Measurements from ENCODE around the gene SCGN. TPM values are rescaled to one million over a fixed set of nuclear protein-coding genes. Genes with fewer than 3 reads are reported as not detected.

Gene SCGN
- total RNA-seq, 2 experiments from 2014 or later = not detected

DNA sequence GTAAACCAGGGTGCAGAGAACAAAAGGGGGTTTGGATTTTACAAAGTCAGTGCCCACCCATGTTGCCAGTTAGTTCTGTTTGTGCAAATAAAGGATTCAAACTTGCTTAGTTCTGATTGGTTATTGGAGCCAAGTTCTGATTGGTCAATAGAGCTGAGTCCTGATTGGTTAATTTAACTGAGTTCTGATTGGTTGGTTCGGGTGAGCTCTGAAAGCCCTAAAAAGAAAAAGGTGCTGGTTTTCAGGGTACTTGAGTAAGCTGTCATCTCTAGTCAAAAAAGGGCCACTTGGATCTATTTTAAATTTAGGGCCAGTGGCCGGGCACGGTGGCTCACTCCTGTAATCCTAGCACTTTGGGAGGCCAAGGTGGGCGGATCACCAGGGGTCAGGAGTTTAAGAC lies 47.6 kb downstream of the SCGN start:
- peaks cover 21% of the 10 kb centered on the region for H3K27me3 Mint-ChIP-seq
- POLR2A ChIA-PET = no interaction called here
- no peaks in the 10 kb centered on the region for H3K36me3 Mint-ChIP-seq (ENCODE audit: low read depth)
- no peaks in the 10 kb centered on the region for H3K4me1 Mint-ChIP-seq
- no peak overlapping the region for H3K4me3 Mint-ChIP-seq
- H3K27ac Mint-ChIP-seq = no peak overlapping the region
- H3K9me3 Mint-ChIP-seq = no peaks in the 10 kb centered on the region
- DNase-seq = no peak
- CTCF ChIA-PET = no interaction called here

DNA sequence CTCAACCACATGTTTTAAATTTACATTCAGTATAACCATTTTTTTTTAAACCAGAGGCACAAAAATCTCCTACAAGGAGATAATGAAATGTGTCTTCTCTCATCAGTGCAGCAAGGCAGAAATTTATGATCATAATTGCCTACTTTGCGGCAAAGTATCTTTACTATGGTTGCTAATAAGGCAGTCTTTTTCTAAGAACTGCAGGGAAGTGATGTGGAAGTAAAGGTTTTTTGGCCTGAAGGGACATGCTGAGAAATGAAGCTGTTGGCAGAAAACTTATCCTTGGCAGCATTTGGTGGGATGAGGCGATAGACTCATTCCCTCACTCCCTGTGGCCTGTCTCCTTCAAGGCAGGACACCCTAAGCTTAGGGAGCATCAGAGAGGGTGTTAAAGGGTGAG lies 48.7 kb downstream of the SCGN start:
- Mint-ChIP-seq H3K9me3 (no peaks in the 10 kb centered on the region), H3K36me3 (ENCODE audit: low read depth) (no peaks in the 10 kb centered on the region), H3K4me3 (no peak overlapping the region), H3K27ac (no peak overlapping the region), H3K27me3 (peaks cover 23% of the 10 kb centered on the region), H3K4me1 (no peaks in the 10 kb centered on the region)
- CTCF ChIA-PET = interaction anchor here (0.7 kb wide), 1 partner anchor 219 kb away, joined by 3 read pairs; no protein-coding TSS in a partner anchor
- no peak for DNase-seq
- POLR2A ChIA-PET = no interaction called here

DNA sequence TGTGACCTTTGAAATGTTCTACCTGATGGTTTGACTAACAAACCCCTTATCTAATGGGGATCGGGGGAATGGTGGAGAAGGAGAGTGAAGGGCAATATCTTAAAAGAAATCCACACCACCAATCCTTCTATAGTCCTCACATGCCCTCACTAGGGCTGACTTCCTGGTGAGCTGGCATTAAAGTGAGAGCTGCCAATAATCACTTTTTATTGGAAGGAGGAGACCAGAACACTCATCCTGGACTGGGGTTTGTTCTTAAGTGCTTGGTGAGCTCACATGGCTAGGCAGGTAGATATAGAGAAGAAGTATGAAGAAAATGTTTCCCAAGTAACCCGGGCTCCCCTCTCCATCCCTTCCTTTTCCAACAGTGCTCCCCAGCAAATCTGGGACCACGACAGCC lies 49.8 kb downstream of the SCGN start:
- Mint-ChIP-seq H3K4me3 (no peak overlapping the region), H3K9me3 (no peaks in the 10 kb centered on the region), H3K36me3 (ENCODE audit: low read depth) (no peaks in the 10 kb centered on the region), H3K27ac (no peak overlapping the region), H3K27me3 (peaks cover 18% of the 10 kb centered on the region), H3K4me1 (no peaks in the 10 kb centered on the region)
- CTCF ChIA-PET = interaction anchor here (0.6 kb wide), 1 partner anchor 407 kb away, joined by 4 read pairs; no protein-coding TSS in a partner anchor
- no peak for DNase-seq
- POLR2A ChIA-PET = no interaction called here

DNA sequence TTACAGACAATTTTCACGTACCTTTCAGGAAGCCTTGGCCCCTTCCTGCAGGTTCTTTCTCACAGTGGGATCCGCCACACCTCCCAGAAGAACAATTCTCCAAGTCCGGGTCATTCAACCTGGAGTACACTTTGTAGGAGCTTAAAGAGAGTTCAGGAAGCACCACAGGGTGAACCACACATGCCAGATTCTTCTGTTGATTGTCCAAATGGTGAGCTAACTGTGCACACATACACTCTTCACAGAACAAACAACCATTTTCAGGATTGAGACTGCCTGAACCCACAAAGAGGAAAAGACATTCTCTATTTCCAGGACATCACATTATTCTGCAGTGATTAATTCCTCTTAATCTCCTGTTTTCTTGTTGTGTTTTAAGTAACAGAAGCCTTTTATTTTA lies 51.0 kb downstream of the SCGN start:
- no peaks in the 10 kb centered on the region for H3K4me1 Mint-ChIP-seq
- peaks cover 21% of the 10 kb centered on the region for H3K27me3 Mint-ChIP-seq
- H3K27ac Mint-ChIP-seq = no peak overlapping the region
- POLR2A ChIA-PET = no interaction called here
- CTCF ChIA-PET = interaction anchor here (0.5 to 0.7 kb wide), 2 partner anchors 404 to 844 kb away, joined by 3 read pairs; no protein-coding TSS in a partner anchor
- H3K9me3 Mint-ChIP-seq = no peaks in the 10 kb centered on the region
- H3K4me3 Mint-ChIP-seq = no peak overlapping the region
- no peaks in the 10 kb centered on the region for H3K36me3 Mint-ChIP-seq (ENCODE audit: low read depth)
- no peak for DNase-seq

DNA sequence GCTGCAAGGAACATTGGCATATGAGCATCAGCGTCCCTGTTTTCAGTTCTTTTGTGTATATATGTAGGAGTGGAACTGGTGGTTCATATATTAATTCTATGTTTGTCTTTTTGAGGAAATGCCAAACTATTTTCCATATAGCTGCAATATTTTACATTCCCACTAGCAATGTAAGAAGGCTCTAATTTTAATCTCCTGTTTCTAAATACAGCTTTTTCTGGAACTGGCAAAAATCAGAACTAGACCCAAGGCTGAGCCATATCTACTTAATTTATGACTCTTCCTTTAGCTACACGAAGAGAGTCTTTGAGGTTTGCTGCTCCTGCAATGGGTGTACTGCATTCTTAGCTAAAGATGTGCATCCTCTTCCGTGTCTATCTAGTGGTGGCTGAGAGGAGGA lies 52.0 kb downstream of the SCGN start:
- H3K4me3 Mint-ChIP-seq = no peak overlapping the region
- CTCF ChIA-PET = no interaction called here

DNA sequence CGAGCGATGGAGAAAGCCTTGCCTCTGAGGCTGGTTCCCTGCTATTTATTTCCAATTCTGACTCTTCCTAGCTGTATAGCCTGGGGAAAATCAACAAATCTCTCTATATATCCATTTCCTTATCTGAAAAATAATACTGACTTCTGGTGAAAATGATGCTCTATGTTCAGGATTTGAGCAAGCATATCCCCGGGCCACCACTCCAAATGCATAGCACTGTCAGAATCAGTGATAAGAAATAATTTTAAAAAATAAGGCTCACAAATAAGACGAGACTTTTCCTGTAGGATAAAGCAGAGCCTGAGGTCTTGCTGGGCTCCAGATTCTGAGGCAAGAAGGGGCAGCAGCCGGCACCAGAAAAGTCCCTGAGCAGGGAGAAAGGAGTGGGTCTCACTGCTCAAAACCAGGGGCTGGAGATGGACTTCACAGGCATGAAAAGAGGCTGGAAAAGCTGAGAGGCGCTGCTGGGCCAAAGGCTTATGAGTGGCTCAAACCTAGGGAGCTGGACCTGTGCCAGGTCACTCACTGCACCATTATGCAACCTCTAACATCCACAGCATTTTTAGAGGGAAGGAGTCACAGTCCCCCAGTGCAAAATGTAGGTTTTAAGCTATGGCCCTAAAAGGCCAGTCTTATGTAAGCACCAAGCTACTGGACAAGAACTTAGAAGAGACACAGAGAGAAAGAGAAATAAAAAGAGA lies 54.4 kb downstream of the SCGN start:
- H3K4me3 Mint-ChIP-seq = no peak overlapping the region
- H3K27me3 Mint-ChIP-seq = peaks cover 21% of the 10 kb centered on the region
- no peaks in the 10 kb centered on the region for H3K9me3 Mint-ChIP-seq
- DNase-seq = no peak
- H3K27ac Mint-ChIP-seq = no peak overlapping the region
- ChIA-PET POLR2A (no interaction called here), CTCF (no interaction called here)
- H3K36me3 Mint-ChIP-seq (ENCODE audit: low read depth) = no peaks in the 10 kb centered on the region
- no peaks in the 10 kb centered on the region for H3K4me1 Mint-ChIP-seq

More for the DNA sequence above, 52.0 kb downstream of the SCGN start:
- POLR2A ChIA-PET = no interaction called here
- H3K27me3 Mint-ChIP-seq = peaks cover 21% of the 10 kb centered on the region
- H3K9me3 Mint-ChIP-seq = no peaks in the 10 kb centered on the region
- no peak for DNase-seq
- H3K4me1 Mint-ChIP-seq = no peaks in the 10 kb centered on the region
- no peaks in the 10 kb centered on the region for H3K36me3 Mint-ChIP-seq (ENCODE audit: low read depth)
- H3K27ac Mint-ChIP-seq = no peak overlapping the region

DNA sequence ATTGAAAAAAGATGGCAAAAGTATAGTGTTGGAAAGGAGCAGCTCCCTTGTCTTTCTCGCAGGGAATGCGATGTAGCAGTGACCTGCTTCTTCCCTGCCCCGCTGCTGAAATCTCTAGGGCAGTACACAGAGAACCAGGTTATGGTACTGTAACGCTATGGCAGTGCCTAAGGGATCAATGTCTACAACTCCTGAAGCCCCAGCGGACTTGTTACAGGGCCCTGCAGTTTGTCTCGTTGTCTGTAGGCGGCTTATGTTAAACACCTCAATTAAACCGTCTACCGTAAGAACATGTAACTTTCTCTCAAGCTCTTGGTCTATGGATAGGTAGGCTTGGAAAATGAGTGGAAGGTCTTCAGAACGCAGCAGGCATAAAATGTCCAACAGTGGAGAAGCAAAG lies 57.7 kb downstream of the SCGN start:
- H3K9me3 Mint-ChIP-seq = no peaks in the 10 kb centered on the region
- no peaks in the 10 kb centered on the region for H3K36me3 Mint-ChIP-seq (ENCODE audit: low read depth)
- peaks cover 12% of the 10 kb centered on the region for H3K27me3 Mint-ChIP-seq
- no peak for DNase-seq
- no peak overlapping the region for H3K4me3 Mint-ChIP-seq
- H3K27ac Mint-ChIP-seq = no peak overlapping the region
- H3K4me1 Mint-ChIP-seq = no peaks in the 10 kb centered on the region
- CTCF ChIA-PET = no interaction called here
- POLR2A ChIA-PET = no interaction called here

DNA sequence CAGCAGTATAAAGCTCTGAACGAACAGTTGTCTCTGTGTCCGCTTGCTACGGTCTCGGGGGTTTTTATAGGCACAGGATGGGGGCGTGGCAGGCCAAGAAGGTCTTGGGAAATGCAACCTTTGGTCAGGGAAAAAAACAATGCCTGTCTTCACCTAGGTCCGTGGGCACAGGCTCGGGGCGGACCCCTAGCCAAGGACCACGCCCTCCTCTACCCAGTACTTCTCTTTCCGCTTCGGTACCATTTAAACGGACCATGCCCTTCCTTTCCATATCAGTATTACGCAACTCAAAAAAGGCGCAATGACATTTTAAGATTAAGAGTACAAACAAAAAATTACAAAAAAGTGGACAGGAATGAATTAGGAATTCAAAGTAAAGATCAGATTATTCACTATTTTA lies 58.3 kb downstream of the SCGN start:
- Mint-ChIP-seq H3K36me3 (ENCODE audit: low read depth) (no peaks in the 10 kb centered on the region), H3K27me3 (peaks cover 10% of the 10 kb centered on the region), H3K27ac (no peak overlapping the region), H3K4me1 (no peaks in the 10 kb centered on the region), H3K9me3 (no peaks in the 10 kb centered on the region), H3K4me3 (no peak overlapping the region)
- CTCF ChIA-PET = no interaction called here
- DNase-seq = no peak
- POLR2A ChIA-PET = no interaction called here

DNA sequence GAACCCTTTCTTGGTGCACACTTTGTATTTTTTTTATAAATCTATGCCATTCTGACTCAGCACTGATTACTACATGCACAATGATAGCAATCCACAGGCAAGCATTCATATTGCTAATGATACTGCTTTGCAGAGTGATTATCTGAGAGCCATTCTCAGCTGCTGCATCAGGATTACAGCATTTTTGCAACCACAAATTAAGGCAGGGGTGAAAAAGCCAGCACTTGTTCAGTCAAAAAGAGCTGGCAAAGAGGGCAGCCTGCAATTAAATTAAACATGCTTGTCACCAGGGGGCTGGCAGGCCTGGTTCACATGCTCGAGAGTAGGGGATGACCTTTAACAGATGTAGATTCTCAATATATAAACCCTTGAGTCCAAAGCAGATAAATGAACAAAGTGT lies 61.8 kb downstream of the SCGN start:
- POLR2A ChIA-PET = no interaction called here
- CTCF ChIA-PET = no interaction called here

DNA sequence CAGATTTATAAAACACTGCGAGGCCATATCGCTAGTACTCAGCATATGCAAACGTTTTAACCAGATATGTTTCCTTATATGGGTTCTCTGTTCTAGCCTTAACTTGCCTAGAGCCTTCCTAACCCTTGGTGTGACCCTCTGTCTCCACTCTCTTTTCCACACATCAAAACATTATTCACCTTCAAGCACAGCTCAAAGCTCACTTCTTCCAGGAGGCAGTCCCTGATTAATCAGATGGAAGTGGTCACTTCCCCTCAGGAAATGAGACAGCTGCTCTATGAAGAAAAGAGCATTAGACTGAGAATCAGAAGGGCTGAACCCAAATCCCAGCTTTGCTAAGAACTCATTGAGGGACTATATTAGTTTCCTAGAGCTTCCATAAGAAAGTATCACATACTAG lies 62.8 kb downstream of the SCGN start:
- no peak overlapping the region for H3K27ac Mint-ChIP-seq
- DNase-seq = no peak
- no peak overlapping the region for H3K4me3 Mint-ChIP-seq
- POLR2A ChIA-PET = no interaction called here
- H3K9me3 Mint-ChIP-seq = no peaks in the 10 kb centered on the region
- no peaks in the 10 kb centered on the region for H3K4me1 Mint-ChIP-seq
- peaks cover 1% of the 10 kb centered on the region for H3K27me3 Mint-ChIP-seq
- CTCF ChIA-PET = no interaction called here
- H3K36me3 Mint-ChIP-seq (ENCODE audit: low read depth) = no peaks in the 10 kb centered on the region

More for the DNA sequence above, 61.8 kb downstream of the SCGN start:
- Mint-ChIP-seq H3K4me3 (no peak overlapping the region), H3K36me3 (ENCODE audit: low read depth) (no peaks in the 10 kb centered on the region), H3K4me1 (no peaks in the 10 kb centered on the region), H3K27me3 (peaks cover 1% of the 10 kb centered on the region), H3K9me3 (no peaks in the 10 kb centered on the region), H3K27ac (no peak overlapping the region)
- DNase-seq = no peak

DNA sequence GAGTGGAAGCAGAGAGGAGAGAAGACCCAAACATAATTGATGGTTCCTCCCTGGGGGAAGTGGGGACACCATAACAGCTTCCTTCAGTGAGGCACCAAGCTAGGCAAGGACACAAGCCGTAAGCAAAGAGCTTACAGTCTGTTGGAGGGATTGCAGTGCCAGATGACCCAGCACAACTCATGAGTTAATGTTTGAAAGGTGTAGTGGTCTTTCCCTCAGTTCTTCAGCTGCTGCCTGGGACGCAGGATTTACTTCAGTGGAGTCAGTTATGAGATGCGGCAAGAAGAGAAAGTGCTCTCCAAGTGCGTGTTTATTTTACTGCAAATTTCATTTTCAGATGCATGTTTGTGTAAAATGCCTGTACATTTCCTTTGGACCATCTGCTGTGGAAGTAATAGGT lies 63.8 kb downstream of the SCGN start:
- Mint-ChIP-seq H3K9me3 (no peaks in the 10 kb centered on the region), H3K27ac (no peak overlapping the region), H3K4me3 (no peak overlapping the region), H3K36me3 (ENCODE audit: low read depth) (no peaks in the 10 kb centered on the region), H3K4me1 (peaks cover 2% of the 10 kb centered on the region), H3K27me3 (peaks cover 1% of the 10 kb centered on the region)
- POLR2A ChIA-PET = no interaction called here
- no peak for DNase-seq
- CTCF ChIA-PET = no interaction called here

DNA sequence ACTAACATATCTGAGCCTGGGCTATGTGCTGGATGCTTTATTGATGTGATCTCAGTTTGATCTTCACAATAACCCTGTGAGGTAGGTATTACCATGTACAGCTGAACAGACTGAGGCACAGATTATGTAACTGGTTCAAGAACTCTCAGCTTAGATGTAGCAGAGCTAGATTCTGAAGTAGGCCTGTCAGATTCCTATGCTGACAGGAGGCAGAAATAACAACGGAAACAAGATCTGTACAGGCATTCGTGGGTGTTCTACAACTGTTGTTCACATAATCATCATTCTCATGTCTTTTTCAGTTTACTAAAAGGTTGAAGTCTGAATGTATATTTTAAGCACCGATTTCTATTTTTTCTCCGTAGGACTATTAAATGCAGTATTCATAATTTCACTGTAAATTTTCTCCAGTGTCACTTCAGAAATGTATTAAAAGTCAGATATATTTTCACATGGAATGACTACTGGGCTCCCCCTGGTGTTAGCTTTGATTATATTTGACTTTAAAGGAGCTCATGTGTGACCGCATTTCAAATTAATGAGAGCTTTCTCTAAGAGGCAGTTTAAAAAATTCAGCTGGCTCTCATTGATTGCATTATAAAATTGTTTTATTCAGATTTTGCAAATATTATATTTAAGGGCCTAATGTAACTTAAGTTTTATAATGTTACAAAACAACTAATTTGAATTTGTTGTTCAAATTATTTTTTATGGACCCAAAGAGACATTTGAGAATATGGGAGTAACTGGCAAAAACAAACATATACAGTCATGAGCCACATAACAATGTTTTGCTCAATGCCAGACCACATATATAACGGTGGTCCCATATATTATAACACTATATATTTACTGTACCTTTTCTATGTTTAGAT lies 66.1 kb downstream of the SCGN start:
- ChIA-PET CTCF (interaction anchor here (1.4 kb wide), 1 partner anchor 54 kb away, joined by 3 read pairs; no protein-coding TSS in a partner anchor), POLR2A (no interaction called here)
- Mint-ChIP-seq H3K27ac (no peak overlapping the region), H3K36me3 (ENCODE audit: low read depth) (no peaks in the 10 kb centered on the region), H3K4me1 (peaks cover 2% of the 10 kb centered on the region), H3K9me3 (no peaks in the 10 kb centered on the region), H3K27me3 (peaks cover 9% of the 10 kb centered on the region), H3K4me3 (no peak overlapping the region)
- no peak for DNase-seq

DNA sequence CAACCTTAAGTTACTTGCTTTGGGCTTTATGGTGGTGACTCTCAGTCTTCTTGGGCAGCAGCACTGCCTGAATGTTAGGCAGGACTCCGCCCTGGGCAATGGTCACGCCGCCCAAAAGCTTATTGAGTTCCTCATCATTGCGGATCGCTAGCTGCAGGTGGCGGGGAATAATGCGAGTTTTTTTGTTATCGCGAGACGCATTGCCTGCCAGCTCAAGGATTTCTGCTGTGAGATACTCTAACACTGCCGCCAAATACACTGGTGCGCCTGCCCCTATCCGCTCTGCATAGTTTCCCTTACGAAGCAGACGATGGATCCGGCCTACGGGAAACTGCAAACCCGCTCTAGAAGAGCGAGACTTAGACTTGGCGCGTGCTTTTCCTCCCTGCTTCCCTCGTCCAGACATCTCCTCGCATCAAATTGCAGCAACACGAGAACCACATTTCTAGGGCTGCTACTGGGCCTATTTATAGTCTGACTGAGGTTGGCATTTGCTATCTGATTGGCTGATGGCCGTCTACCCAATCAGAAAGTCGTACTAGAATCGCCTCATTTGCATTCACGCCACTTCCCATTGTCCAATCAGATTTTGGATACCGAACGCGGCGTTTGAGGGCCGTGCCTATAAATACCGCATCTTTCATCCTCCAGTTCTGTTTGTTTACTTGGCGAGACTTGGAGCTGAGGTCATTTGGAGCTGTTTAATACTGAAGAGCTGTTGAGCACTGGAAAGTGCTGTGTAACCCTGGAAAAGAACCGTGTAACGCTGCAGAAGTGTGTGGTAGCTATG lies 74.3 kb downstream of the SCGN start:
- ChIA-PET POLR2A (no interaction called here), CTCF (interaction anchor here (0.8 kb wide), 1 partner anchor 143 kb away, joined by 3 read pairs; no protein-coding TSS in a partner anchor)
- Mint-ChIP-seq H3K4me3 (no peak overlapping the region), H3K36me3 (ENCODE audit: low read depth) (no peaks in the 10 kb centered on the region), H3K9me3 (no peaks in the 10 kb centered on the region), H3K27ac (no peak overlapping the region), H3K4me1 (no peaks in the 10 kb centered on the region), H3K27me3 (peaks cover 31% of the 10 kb centered on the region)
- no peak for DNase-seq
